Prostate gland (tissue), 2 donors: Measurements from ENCODE around the gene ATF6. TPM values are rescaled to one million over a fixed set of nuclear protein-coding genes. Genes with fewer than 3 reads are reported as not detected.

Experiments
- DNase-seq: peaks from one replicate; pipeline ENCODE4 v3.0.0-alpha.2; 2019; ENCODE audit warnings: low spot score
- H3K27ac ChIP-seq, 2 donors: fragments of 200-600 bp; sonication (generic); 2 replicates each; pipeline ENCODE4 v1.5.1; 2017 to 2019
- H3K27me3 ChIP-seq: fragments of 200-600 bp; sonication (generic); replicated peaks from 2 replicates; pipeline ENCODE4 v1.5.1; 2019; ENCODE audit not compliant: insufficient read depth
- H3K36me3 ChIP-seq, 2 donors: fragments of 200-600 bp; sonication (generic); 1 replicate in 1 of 2; 2 replicates in 1 of 2; pipeline versions ENCODE4 v1.5.1 to v1.8.1; 2017 to 2019
- H3K4me1 ChIP-seq: fragments of 200-600 bp; sonication (generic); replicated peaks from 2 replicates; pipeline ENCODE4 v1.5.1; 2019
- H3K4me3 ChIP-seq, 2 donors: fragments of 200-600 bp; sonication (generic); 2 replicates each; pipeline ENCODE4 v1.5.1; 2017 to 2019
- H3K9me3 ChIP-seq: fragments of 200-600 bp; sonication (generic); 2 replicates; pipeline ENCODE4 v1.5.1; 2017
- CTCF ChIP-seq, 4 experiments: fragments of 200-600 bp in 2 of 4; fragments of 450-650 bp in 2 of 4; sonication (generic) in 2 of 4; IDR thresholded peaks; 1 replicate in 3 of 4; 2 replicates in 1 of 4; pipeline ENCODE4 v1.5.1; 2016 to 2019; ENCODE audit warnings: antibody characterized with exemption in 4 of 4, mild to moderate bottlenecking in 2 of 4, moderate library complexity in 2 of 4
- POLR2A ChIP-seq: fragments of 450-650 bp; IDR thresholded peaks from one replicate; pipeline ENCODE4 v1.6.1; 2016; ENCODE audit warnings: antibody characterized with exemption, mild to moderate bottlenecking
- POLR2AphosphoS5 ChIP-seq: sonication (generic); formaldehyde crosslinking; IDR thresholded peaks from one replicate; pipeline ENCODE4 v1.6.1; 2017; ENCODE audit warnings: antibody characterized with exemption
- WGBS: methylation state at CpG from one replicate; pipeline ENCODE4 v1.1.5; 2018; 5-methylcytosine and 5-hydroxymethylcytosine counted together
- intact Hi-C: fragments of 100-400 bp; cut with DNase I; formaldehyde crosslinking; loops from one replicate; pipeline ENCODE4 v1.14.2; 2022
- total RNA-seq, 2 donors: library from RNA; depleted of rRNA; stranded (reverse); fragments of >200 nt; gene quantifications; one replicate each; pipeline ENCODE4 v1.1.0, GENCODE V29; 2016

ATF6 gene
- total RNA-seq, 2 donors from 2014 or later, result 34.6 to 38.9 TPM

- TF ChIP-seq CTCF (IDR thresholded peaks at IDR 0.05) (no peak), POLR2A (no peak), POLR2AphosphoS5 (no peak)
- Histone ChIP-seq H3K36me3 (no peaks in the 10 kb centered on the region), H3K4me1 (no peaks in the 10 kb centered on the region), H3K27ac (no peak overlapping the region), H3K9me3 (no peaks in the 10 kb centered on the region), H3K4me3 (no peak overlapping the region), H3K27me3 (no peaks in the 10 kb centered on the region)
- 83% methylated on average over 1 of the region's 1 CpG for WGBS
- DNase-seq, result no peak
- intact Hi-C loops, result no loop called here
Observed at GRCh38 chr1:161843156-161843555, 77.0 kb downstream of the ATF6 start.

GRCh38 chr1:161844696-161845095 lies 78.6 kb downstream of the ATF6 start:
- no peaks in the 10 kb centered on the region for H3K9me3 ChIP-seq
- H3K4me1 ChIP-seq, result no peaks in the 10 kb centered on the region
- no peak for DNase-seq
- intact Hi-C loops, result no loop called here
- no peaks in the 10 kb centered on the region for H3K27me3 ChIP-seq
- TF ChIP-seq CTCF (IDR thresholded peaks at IDR 0.05), result no peak
- no peak for TF ChIP-seq POLR2AphosphoS5
- no peak for TF ChIP-seq POLR2A
- H3K27ac ChIP-seq, result no peak overlapping the region
- no peak overlapping the region for H3K4me3 ChIP-seq
- no peaks in the 10 kb centered on the region for H3K36me3 ChIP-seq

GRCh38 chr1:161848676-161849075 lies 82.6 kb downstream of the ATF6 start:
- 4% methylated on average over 1 of the region's 1 CpG for WGBS
- TF ChIP-seq POLR2A (no peak), POLR2AphosphoS5 (no peak), CTCF (IDR thresholded peaks at IDR 0.05) (no peak)
- Histone ChIP-seq H3K27ac (no peak overlapping the region), H3K27me3 (no peaks in the 10 kb centered on the region), H3K9me3 (no peaks in the 10 kb centered on the region), H3K36me3 (no peaks in the 10 kb centered on the region), H3K4me3 (no peak overlapping the region), H3K4me1 (no peaks in the 10 kb centered on the region)
- intact Hi-C loops, result no loop called here
- no peak for DNase-seq

- no peaks in the 10 kb centered on the region for H3K4me1 ChIP-seq
- no peak for DNase-seq
- no peak overlapping the region for H3K4me3 ChIP-seq
- H3K27ac ChIP-seq, result no peak overlapping the region
- TF ChIP-seq POLR2AphosphoS5 (no peak), CTCF (IDR thresholded peaks at IDR 0.05) (no peak), POLR2A (no peak)
- intact Hi-C loops, result no loop called here
- H3K27me3 ChIP-seq, result no peaks in the 10 kb centered on the region
- no peaks in the 10 kb centered on the region for H3K9me3 ChIP-seq
- no peaks in the 10 kb centered on the region for H3K36me3 ChIP-seq
Observed at GRCh38 chr1:161849518-161849917, 83.4 kb downstream of the ATF6 start.

GRCh38 chr1:161855260-161855659 lies 89.1 kb downstream of the ATF6 start:
- 95% methylated on average over 1 of the region's 1 CpG for WGBS
- H3K4me3 ChIP-seq, result no peak overlapping the region
- H3K27ac ChIP-seq, result no peak overlapping the region
- intact Hi-C loops, result loop anchor here (10.0 kb wide), 1 partner anchor 60 kb away; no protein-coding TSS in a partner anchor
- no peaks in the 10 kb centered on the region for H3K9me3 ChIP-seq
- no peaks in the 10 kb centered on the region for H3K4me1 ChIP-seq
- TF ChIP-seq POLR2A, result no peak
- no peak for TF ChIP-seq CTCF (IDR thresholded peaks at IDR 0.05)
- no peak for TF ChIP-seq POLR2AphosphoS5
- no peaks in the 10 kb centered on the region for H3K36me3 ChIP-seq
- DNase-seq, result no peak
- no peaks in the 10 kb centered on the region for H3K27me3 ChIP-seq
